ENCODE measurements around the gene SAMD1.

DNA sequence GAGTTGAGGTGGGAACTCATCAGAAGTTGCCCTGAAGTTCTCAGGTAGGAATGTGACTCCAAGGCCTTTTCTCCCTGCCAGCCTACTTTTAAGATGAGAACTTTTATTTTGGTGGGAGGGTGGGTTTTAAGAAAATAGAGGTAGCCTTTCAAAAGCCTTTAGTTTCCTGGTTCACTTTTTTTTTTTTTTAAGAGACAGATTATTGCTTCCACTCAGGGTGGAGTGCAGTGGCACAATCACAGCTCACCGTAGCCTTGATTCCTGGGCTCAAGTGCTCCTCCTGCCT lies 7.9 kb downstream of the SAMD1 start:
- TF ChIP-seq, protein P1, sequence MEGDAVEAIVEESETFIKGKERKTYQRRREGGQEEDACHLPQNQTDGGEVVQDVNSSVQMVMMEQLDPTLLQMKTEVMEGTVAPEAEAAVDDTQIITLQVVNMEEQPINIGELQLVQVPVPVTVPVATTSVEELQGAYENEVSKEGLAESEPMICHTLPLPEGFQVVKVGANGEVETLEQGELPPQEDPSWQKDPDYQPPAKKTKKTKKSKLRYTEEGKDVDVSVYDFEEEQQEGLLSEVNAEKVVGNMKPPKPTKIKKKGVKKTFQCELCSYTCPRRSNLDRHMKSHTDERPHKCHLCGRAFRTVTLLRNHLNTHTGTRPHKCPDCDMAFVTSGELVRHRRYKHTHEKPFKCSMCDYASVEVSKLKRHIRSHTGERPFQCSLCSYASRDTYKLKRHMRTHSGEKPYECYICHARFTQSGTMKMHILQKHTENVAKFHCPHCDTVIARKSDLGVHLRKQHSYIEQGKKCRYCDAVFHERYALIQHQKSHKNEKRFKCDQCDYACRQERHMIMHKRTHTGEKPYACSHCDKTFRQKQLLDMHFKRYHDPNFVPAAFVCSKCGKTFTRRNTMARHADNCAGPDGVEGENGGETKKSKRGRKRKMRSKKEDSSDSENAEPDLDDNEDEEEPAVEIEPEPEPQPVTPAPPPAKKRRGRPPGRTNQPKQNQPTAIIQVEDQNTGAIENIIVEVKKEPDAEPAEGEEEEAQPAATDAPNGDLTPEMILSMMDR (IDR thresholded peaks at IDR 0.05; ENCODE audit: insufficient read depth, low read depth, low read length) = no peak
- no peak for TF ChIP-seq EZH2 (IDR thresholded peaks at IDR 0.05; ENCODE audit: insufficient read depth, low read length)

Measured in astrocyte (in vitro differentiated cells and primary cell).